ENCODE data around the gene ANKRD34A. TPM values are rescaled to one million over a fixed set of nuclear protein-coding genes. Genes with fewer than 3 reads are reported as not detected.

The ANKRD34A gene
- total and polyA plus RNA-seq, 2 experiments from 2014 or later, result 0.16 to 0.35 TPM

DNA sequence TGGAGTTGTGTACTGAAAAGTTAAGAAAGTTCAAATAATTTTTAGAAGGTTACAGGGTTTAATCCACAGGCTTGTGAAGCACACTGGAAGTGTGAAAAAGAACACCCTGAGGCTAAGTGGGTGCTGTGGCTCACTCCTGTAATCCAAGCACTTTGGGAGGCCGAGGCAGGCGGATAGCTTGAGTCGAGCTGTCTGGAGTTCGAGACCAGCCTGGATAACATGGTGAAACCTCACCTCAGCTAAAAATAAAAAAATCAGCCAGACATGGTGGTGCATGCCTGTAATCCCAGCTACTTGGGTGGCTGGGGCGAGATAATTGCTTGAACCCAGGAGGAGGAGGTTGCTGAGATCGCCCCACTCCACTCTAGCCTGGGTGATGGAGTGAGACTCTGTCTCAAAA lies 22.2 kb upstream of the ANKRD34A start (continued):
- no peak for TF ChIP-seq POLR2AphosphoS5 (IDR thresholded peaks at IDR 0.05; ENCODE audit: low read depth)
- TF ChIP-seq ZNF114 (CRISPR knock-in tag; IDR thresholded peaks at IDR 0.05), result no peak
- no peak for TF ChIP-seq CREB1 (CRISPR knock-in tag; IDR thresholded peaks at IDR 0.05; ENCODE audit: low read depth)

DNA sequence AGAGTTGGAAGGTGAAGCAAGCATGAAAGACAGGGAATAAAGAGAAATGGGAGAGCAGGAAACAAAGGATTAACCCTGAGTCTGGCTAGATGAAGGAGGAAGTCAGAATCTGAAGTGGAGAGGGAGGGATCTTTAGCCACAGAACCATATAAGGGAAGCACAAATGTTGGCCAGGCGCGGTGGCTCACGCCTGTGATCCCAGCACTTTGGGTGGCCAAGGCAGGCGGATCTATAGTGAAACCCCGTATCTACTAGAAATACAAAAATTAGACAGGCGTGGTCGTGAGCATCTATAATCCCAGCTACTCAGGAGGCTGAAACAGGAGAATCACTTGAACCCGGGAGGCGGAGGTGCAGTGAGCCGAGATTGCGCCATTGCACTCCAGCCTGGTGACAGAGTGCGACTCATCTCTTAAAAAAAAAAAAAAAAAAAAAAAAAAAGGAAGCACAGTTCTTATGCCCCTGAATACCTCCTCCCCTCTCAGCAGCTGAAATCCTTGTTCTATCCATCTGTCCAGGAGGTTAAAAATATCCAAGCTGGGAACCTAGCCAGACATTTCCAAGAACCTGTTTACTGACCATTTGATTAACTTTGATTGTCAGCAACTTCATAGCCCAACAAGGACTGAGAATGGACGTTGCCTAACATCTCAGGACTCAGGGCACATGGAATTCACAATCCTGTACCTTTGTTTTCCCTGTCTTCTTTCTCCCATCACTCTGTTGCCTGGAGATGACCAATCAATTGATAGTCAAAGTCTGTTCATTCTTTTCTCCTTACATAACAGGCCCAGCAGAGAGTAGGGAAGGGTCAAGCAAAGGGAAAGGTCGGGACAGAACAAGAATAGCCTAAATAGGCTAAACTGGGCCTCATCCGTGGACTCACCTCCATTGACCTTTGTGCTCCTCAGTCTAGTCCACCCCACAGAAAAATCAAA lies 21.4 kb upstream of the ANKRD34A start:
- Mint-ChIP-seq H3K4me3 (no peak overlapping the region; the same call in 2 of the 3 replicates), H3K36me3 (ENCODE audit: low read depth) (no peaks in the 10 kb centered on the region), H3K9me3 (no peaks in the 10 kb centered on the region), H3K27ac (peak overlapping the region; percentile 43; the same call in 1 of the 2 replicates), H3K4me1 (peaks cover 31% of the 10 kb centered on the region), H3K27me3 (ENCODE audit: insufficient read depth, low read depth, poor library complexity) (peaks cover 3% of the 10 kb centered on the region)
- H3K79me2 ChIP-seq (replicated peaks; ENCODE audit: insufficient read depth), result no peaks in the 10 kb centered on the region
- no peak overlapping the region for H3K4me3 ChIP-seq
- no peak overlapping the region for H3K27ac ChIP-seq (ENCODE audit: low read depth)
- TF ChIP-seq NANOG (IDR thresholded peaks at IDR 0.05; ENCODE audit: borderline replicate concordance) (no peak), ZNF114 (CRISPR knock-in tag; IDR thresholded peaks at IDR 0.05) (no peak)
- TF ChIP-seq, protein P1, sequence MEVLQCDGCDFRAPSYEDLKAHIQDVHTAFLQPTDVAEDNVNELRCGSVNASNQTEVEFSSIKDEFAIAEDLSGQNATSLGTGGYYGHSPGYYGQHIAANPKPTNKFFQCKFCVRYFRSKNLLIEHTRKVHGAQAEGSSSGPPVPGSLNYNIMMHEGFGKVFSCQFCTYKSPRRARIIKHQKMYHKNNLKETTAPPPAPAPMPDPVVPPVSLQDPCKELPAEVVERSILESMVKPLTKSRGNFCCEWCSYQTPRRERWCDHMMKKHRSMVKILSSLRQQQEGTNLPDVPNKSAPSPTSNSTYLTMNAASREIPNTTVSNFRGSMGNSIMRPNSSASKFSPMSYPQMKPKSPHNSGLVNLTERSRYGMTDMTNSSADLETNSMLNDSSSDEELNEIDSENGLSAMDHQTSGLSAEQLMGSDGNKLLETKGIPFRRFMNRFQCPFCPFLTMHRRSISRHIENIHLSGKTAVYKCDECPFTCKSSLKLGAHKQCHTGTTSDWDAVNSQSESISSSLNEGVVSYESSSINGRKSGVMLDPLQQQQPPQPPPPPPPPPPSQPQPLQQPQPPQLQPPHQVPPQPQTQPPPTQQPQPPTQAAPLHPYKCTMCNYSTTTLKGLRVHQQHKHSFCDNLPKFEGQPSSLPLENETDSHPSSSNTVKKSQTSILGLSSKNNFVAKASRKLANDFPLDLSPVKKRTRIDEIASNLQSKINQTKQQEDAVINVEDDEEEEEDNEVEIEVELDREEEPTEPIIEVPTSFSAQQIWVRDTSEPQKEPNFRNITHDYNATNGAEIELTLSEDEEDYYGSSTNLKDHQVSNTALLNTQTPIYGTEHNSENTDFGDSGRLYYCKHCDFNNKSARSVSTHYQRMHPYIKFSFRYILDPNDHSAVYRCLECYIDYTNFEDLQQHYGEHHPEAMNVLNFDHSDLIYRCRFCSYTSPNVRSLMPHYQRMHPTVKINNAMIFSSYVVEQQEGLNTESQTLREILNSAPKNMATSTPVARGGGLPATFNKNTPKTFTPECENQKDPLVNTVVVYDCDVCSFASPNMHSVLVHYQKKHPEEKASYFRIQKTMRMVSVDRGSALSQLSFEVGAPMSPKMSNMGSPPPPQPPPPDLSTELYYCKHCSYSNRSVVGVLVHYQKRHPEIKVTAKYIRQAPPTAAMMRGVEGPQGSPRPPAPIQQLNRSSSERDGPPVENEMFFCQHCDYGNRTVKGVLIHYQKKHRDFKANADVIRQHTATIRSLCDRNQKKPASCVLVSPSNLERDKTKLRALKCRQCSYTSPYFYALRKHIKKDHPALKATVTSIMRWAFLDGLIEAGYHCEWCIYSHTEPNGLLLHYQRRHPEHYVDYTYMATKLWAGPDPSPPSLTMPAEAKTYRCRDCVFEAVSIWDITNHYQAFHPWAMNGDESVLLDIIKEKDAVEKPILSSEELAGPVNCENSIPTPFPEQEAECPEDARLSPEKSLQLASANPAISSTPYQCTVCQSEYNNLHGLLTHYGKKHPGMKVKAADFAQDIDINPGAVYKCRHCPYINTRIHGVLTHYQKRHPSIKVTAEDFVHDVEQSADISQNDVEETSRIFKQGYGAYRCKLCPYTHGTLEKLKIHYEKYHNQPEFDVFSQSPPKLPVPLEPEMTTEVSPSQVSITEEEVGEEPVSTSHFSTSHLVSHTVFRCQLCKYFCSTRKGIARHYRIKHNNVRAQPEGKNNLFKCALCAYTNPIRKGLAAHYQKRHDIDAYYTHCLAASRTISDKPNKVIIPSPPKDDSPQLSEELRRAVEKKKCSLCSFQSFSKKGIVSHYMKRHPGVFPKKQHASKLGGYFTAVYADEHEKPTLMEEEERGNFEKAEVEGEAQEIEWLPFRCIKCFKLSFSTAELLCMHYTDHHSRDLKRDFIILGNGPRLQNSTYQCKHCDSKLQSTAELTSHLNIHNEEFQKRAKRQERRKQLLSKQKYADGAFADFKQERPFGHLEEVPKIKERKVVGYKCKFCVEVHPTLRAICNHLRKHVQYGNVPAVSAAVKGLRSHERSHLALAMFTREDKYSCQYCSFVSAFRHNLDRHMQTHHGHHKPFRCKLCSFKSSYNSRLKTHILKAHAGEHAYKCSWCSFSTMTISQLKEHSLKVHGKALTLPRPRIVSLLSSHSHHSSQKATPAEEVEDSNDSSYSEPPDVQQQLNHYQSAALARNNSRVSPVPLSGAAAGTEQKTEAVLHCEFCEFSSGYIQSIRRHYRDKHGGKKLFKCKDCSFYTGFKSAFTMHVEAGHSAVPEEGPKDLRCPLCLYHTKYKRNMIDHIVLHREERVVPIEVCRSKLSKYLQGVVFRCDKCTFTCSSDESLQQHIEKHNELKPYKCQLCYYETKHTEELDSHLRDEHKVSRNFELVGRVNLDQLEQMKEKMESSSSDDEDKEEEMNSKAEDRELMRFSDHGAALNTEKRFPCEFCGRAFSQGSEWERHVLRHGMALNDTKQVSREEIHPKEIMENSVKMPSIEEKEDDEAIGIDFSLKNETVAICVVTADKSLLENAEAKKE (CRISPR knock-in tag; IDR thresholded peaks at IDR 0.05), result no peak
- no peaks in the 10 kb centered on the region for H3K36me3 ChIP-seq (ENCODE audit: insufficient read depth)
- peak overlapping the region; percentile 37; the same call in 1 of the 2 replicates for H3K4me2 ChIP-seq
- peak; percentile 39 for DNase-seq (ENCODE audit: low spot score)
- no peaks in the 10 kb centered on the region for H4K20me1 ChIP-seq (replicated peaks; ENCODE audit: insufficient read depth)
- H3K9me2 ChIP-seq (ENCODE audit: insufficient read depth), result no peaks in the 10 kb centered on the region
- ATAC-seq, result peak; percentile 58
- no peaks in the 10 kb centered on the region for H3K27me3 ChIP-seq (ENCODE audit: insufficient read depth)
- no peaks in the 10 kb centered on the region for H3F3A ChIP-seq (replicated peaks; ENCODE audit: low read depth)
- peak overlapping the region; percentile 45; the same call in 1 of the 2 replicates for H2AFZ ChIP-seq
- H3K4me1 ChIP-seq (ENCODE audit: insufficient read depth), result peaks cover 9% of the 10 kb centered on the region
